Left colon (tissue), 2 donors: ENCODE results near the gene ADAMTS1. TPM values are rescaled to one million over a fixed set of nuclear protein-coding genes. Genes with fewer than 3 reads are reported as not detected.

Source experiments
- ATAC-seq: fragments of 200-7000 bp; cut with Tn5 transposase; one replicate; pipeline ENCODE4 v1.9.1; 2020; ENCODE audit warnings: mild to moderate bottlenecking, moderate library complexity
- DNase-seq, 2 donors: peaks; one replicate each; pipeline ENCODE4 v3.0.0-alpha.2; 2020
- intact Hi-C, 2 donors: fragments of 100-400 bp; cut with DNase I in 1 of 2; cut with micrococcal nuclease in 1 of 2; formaldehyde crosslinking; loops; one replicate each; pipeline versions ENCODE4 v1.11.2 to v1.14.0; 2022; cut with DNase I, micrococcal nuclease
- total RNA-seq, 2 donors: library from RNA; stranded (reverse); fragmentation: NEBNext Ultra II Directional; extraction: Animal tissue kit (Norgen Biotek cat#: 25700); gene quantifications; one replicate each; pipeline ENCODE4 v1.2.1, GENCODE V29; 2021
- donor health status: DM: no; HTN: no; CAD: no.
- donor health status: DM: yes; HTN: yes; CAD: no.

Gene ADAMTS1
- total RNA-seq, 2 donors from 2014 or later: 12.6 to 20.6 TPM

DNA sequence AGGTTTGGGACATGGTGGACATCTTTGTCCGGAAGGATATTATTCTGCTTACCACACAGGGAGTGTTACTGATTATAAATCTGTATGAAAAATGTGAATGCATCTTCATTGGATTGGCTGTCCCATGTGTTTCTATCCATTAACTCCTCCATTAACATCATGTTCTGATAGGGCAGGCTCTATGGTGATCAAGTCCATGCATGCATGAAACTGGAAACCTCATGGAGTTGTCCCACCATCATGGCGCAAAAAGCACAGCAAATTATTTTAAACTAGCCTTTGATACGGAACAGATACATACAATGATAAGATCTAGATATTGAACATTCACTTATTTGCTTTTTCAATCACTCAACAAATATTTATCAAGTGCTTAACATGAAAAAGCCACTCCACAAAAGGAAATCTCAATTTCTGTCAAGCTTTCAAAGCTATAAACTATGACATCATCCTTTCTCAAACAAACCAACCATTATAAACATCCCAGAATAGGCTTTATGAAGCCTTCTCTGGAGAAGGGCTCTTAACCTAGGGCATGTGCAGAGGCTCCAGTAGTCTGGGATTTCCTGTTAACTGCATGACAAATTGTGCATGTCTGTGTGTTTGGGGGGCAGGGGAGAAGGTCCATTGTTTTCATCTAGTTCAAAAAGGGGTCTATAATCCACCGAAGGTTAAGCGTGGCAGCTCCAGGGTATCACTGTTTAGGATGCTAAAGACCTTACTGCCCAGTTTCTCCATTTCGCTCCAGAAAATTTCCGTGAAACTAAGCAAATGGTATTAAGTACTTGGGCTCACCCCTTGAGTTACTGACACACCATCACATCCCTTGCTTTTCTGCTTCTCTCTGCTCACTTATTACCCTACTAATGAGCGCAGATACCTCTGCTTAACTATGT lies 46.1 kb downstream of the ADAMTS1 start:
- peak; percentile 68 for ATAC-seq
- intact Hi-C loops: no loop called here
- no peak for DNase-seq

DNA sequence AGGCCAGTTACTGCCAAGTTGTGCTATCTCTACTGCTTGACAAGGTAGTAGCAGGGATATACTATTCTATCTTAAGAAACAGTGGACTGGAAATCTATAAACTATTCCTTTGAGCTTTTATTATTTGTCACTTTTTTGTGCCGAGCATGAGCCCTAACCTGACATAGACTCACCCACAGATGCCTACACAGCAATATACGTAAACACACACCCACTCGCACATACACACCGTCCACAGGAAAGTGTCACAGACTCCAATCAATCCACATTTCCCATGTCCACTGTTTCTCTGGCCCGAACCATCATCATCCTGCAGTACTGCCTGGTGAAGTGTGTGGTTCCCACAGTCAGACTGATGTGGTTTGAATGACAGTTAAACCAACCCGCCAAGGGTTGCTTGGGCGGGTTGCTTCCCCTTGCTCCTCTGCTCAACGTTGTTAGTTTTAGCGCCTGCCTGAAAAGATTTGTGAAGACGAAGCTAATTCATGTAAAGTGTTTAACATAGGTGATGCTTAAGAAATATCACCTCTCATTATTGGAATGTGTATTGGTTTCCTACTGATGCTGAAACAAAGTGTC lies 47.2 kb downstream of the ADAMTS1 start:
- intact Hi-C loops: no loop called here
- no peak for DNase-seq
- no peak for ATAC-seq

GRCh38 chr21:26795866-26796329 lies 49.3 kb downstream of the ADAMTS1 start:
- peak; percentile 72 for ATAC-seq

DNA sequence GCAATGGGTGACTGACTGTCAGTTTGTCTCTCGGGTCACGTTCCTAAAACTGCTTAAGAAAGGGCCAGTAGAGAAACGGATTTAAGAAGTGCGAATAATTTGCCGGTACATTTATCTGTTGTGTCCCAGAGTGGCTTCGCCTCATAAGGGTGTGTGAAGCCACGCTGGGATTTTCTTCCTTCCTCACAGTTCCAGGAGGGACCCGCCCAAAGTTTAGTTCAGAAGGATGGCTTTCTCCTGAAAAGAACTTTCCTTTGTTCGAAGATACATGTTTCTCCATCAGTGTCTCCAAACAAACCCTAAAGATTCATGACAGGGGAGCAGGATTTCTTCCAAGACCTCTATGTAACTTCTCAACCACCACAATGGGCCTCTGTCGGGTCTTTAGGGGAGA lies 49.8 kb downstream of the ADAMTS1 start:
- DNase-seq: no peak
- intact Hi-C loops: no loop called here
- no peak for ATAC-seq

More at GRCh38 chr21:26795866-26796329, 49.3 kb downstream of the ADAMTS1 start:
- intact Hi-C loops: no loop called here
- peak; percentile 41 to 46 for DNase-seq

GRCh38 chr21:26794597-26795411 lies 50.4 kb downstream of the ADAMTS1 start:
- ATAC-seq (no peak), DNase-seq (no peak)
- intact Hi-C loops: no loop called here

GRCh38 chr21:26790296-26790695 lies 54.9 kb downstream of the ADAMTS1 start:
- intact Hi-C loops: no loop called here
- DNase-seq: no peak
- ATAC-seq: no peak

DNA sequence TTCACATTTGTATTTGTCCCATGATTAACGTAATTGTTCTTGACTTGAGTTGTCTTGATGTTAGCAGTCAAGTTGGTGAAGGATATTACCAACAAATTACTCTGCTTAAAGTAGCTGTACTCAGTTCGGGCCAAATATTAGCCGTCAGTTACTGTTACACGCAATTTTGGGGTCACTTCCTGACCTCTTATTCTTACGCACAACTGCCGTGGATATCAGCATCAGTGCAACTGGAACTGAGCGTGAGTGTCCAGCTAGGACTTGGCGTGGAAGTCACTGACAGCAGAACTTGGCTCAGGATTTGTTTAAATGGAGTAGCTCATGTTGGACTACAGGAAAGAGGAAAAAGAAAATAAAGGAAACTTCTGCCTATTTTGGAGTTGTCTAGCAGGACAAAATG lies 56.4 kb downstream of the ADAMTS1 start:
- DNase-seq (peak; percentile 11 to 39), ATAC-seq (no peak)
- intact Hi-C loops: no loop called here

Other genes starting within 250 kb of the ADAMTS1 start
- gene ADAMTS5, start 121.7 kb upstream of the ADAMTS1 start, total RNA-seq: 1 to 10 TPM; 2.3 to 2.6 TPM